Neural progenitor cell (in vitro differentiated cells): ENCODE results near the gene DCAF8. TPM values are rescaled to one million over a fixed set of nuclear protein-coding genes. Genes with fewer than 3 reads are reported as not detected.
A peak's percentile ranks its signal among the peaks of the same experiment; 100 is the strongest.

Experiments used
- DNase-seq: peaks from one replicate; pipeline ENCODE4 v3.0.0-alpha.2; 2016; ENCODE audit warnings: low spot score
- H2AFZ ChIP-seq: fragments of 200-600 bp; sonication (generic); replicated peaks from 2 replicates; pipeline ENCODE4 v1.6.1; 2016; ENCODE audit warnings: antibody characterized with exemption
- H3F3A ChIP-seq: fragments of 200-600 bp; sonication (generic); 2 replicates; pipeline ENCODE4 v1.6.1; 2016; ENCODE audit warnings: antibody characterized with exemption, low read depth
- H3K27ac ChIP-seq: fragments of 200-600 bp; sonication (generic); 2 replicates; pipeline ENCODE4 v1.5.1; 2016; ENCODE audit warnings: mild to moderate bottlenecking
- H3K27me3 ChIP-seq: fragments of 200-600 bp; sonication (generic); 2 replicates; pipeline ENCODE4 v1.6.1; 2016; ENCODE audit warnings: mild to moderate bottlenecking, moderate library complexity
- H3K36me3 ChIP-seq: fragments of 200-600 bp; sonication (generic); 2 replicates; pipeline ENCODE4 v1.5.1; 2016
- H3K4me1 ChIP-seq: fragments of 200-600 bp; sonication (generic); 2 replicates; pipeline ENCODE4 v1.6.1; 2016; ENCODE audit warnings: mixed run types
- H3K4me2 ChIP-seq: fragments of 200-600 bp; sonication (generic); 2 replicates; pipeline ENCODE4 v1.6.1; 2016
- H3K4me3 ChIP-seq: fragments of 200-600 bp; sonication (generic); 2 replicates; pipeline ENCODE4 v1.5.1; 2016
- H3K79me2 ChIP-seq: fragments of 200-600 bp; sonication (generic); 2 replicates; pipeline ENCODE4 v1.6.1; 2016; ENCODE audit warnings: low read depth
- H3K9ac ChIP-seq: fragments of 200-600 bp; sonication (generic); 2 replicates; pipeline ENCODE4 v1.6.1; 2016
- H3K9me3 ChIP-seq: fragments of 200-600 bp; sonication (generic); 2 replicates; pipeline ENCODE4 v1.5.1; 2016; ENCODE audit warnings: low read depth
- H4K20me1 ChIP-seq: fragments of 200-600 bp; sonication (generic); 2 replicates; pipeline ENCODE4 v1.6.1; 2016; ENCODE audit warnings: low read depth
- H3K27ac Mint-ChIP-seq: 3 replicates; pipeline ENCODE4 v1.8.0; 2021; ENCODE audit warnings: mixed read lengths
- H3K27me3 Mint-ChIP-seq: 2 replicates; pipeline ENCODE4 v1.8.0; 2022; ENCODE audit warnings: low read depth, mild to moderate bottlenecking, inconsistent platforms, moderate library complexity, mixed read lengths; ENCODE audit not compliant: insufficient read depth
- H3K36me3 Mint-ChIP-seq: 3 replicates; pipeline ENCODE4 v1.8.0; 2021; ENCODE audit warnings: mixed read lengths
- H3K4me1 Mint-ChIP-seq: 3 replicates; pipeline ENCODE4 v1.8.0; 2021; ENCODE audit warnings: mixed read lengths
- H3K4me3 Mint-ChIP-seq: 3 replicates; pipeline ENCODE4 v1.8.0; 2021; ENCODE audit warnings: mild to moderate bottlenecking, moderate library complexity, mixed read lengths
- H3K9me3 Mint-ChIP-seq: 3 replicates; pipeline ENCODE4 v1.8.0; 2020; ENCODE audit warnings: mixed read lengths
- EZH2 ChIP-seq: fragments of 200-600 bp; sonication (generic); IDR thresholded peaks from 2 replicates; pipeline ENCODE4 v1.6.1; 2017; ENCODE audit warnings: antibody characterized with exemption, mild to moderate bottlenecking, moderate library complexity
- EZH2phosphoT487 ChIP-seq: fragments of 200-600 bp; sonication (generic); IDR thresholded peaks from 2 replicates; pipeline ENCODE4 v1.6.1; 2017; ENCODE audit warnings: antibody characterized with exemption
- total RNA-seq: library from RNA; depleted of rRNA; stranded (reverse); fragments of >200 nt; gene quantifications from 2 replicates; pipeline ENCODE4 v1.2.3, GENCODE V29; 2015; ENCODE audit warnings: low replicate concordance
- TF ChIP-seq, protein P1 (sequence below): fragments of 200-600 bp; sonication (generic); IDR thresholded peaks from 2 replicates; pipeline ENCODE4 v1.5.1; 2017; ENCODE audit warnings: antibody characterized with exemption, mild to moderate bottlenecking

The DCAF8 gene
- total RNA-seq, 1 donor from 2014 or later = 105 TPM

DNA sequence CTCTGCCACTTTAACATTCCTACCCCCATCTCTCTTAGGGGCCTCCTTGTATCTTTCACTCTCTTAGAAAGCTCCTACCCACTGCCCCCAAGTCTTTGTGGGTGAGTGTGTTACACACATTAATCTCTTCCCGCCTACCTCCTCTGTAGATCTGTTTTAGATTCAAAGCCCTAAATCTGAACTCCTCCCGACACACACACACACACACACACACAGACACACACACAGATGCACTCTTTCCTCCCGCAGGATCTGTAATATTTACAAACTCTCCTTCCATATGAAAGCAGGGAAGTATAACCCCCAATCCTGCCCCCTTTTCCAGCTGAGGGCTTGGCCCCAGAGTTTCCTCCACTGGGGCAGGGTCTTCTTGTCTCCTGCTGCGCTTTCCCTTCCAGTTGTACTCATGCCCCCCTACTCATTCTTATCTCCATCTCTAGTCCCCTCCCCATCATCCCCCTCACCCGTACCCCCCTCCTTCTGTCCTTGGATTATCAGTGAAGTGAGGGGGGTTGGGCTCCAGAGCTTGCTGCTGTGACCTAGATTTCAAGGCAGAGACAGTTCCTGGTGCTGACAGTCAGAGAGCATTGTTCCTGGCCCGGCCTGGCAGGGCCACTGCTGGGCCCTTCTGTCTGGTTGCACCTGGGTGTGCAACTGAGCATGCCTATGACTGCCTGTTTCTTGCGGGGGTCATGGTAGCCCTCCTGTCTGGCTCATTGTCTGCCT is 52.9 kb downstream of the DCAF8 start:
- Mint-ChIP-seq H3K4me1 (peaks cover 74% of the 10 kb centered on the region), H3K9me3 (no peaks in the 10 kb centered on the region), H3K27ac (peak overlapping the region; percentile 92), H3K36me3 (peaks cover 32% of the 10 kb centered on the region), H3K27me3 (peaks cover 12% of the 10 kb centered on the region), H3K4me3 (peak overlapping the region; percentile 89)
- no peak overlapping the region for H3K27ac ChIP-seq
- no peak overlapping the region for H3K4me3 ChIP-seq
- DNase-seq = peak; percentile 73
- H3K4me1 ChIP-seq = peaks cover 68% of the 10 kb centered on the region
- no peaks in the 10 kb centered on the region for H3K9me3 ChIP-seq
- TF ChIP-seq, protein P1, sequence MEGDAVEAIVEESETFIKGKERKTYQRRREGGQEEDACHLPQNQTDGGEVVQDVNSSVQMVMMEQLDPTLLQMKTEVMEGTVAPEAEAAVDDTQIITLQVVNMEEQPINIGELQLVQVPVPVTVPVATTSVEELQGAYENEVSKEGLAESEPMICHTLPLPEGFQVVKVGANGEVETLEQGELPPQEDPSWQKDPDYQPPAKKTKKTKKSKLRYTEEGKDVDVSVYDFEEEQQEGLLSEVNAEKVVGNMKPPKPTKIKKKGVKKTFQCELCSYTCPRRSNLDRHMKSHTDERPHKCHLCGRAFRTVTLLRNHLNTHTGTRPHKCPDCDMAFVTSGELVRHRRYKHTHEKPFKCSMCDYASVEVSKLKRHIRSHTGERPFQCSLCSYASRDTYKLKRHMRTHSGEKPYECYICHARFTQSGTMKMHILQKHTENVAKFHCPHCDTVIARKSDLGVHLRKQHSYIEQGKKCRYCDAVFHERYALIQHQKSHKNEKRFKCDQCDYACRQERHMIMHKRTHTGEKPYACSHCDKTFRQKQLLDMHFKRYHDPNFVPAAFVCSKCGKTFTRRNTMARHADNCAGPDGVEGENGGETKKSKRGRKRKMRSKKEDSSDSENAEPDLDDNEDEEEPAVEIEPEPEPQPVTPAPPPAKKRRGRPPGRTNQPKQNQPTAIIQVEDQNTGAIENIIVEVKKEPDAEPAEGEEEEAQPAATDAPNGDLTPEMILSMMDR = no peak
- TF ChIP-seq EZH2phosphoT487 (no peak), EZH2 (no peak)
- H3K79me2 ChIP-seq = peaks cover 25% of the 10 kb centered on the region
- peaks cover 73% of the 10 kb centered on the region for H4K20me1 ChIP-seq
- H3K9ac ChIP-seq = no peak overlapping the region
- H3K4me2 ChIP-seq = peak overlapping the region; percentile 20
- H3F3A ChIP-seq = peaks cover 50% of the 10 kb centered on the region
- peaks cover 5% of the 10 kb centered on the region for H3K36me3 ChIP-seq
- H3K27me3 ChIP-seq = no peaks in the 10 kb centered on the region
- H2AFZ ChIP-seq = no peak overlapping the region

DNA sequence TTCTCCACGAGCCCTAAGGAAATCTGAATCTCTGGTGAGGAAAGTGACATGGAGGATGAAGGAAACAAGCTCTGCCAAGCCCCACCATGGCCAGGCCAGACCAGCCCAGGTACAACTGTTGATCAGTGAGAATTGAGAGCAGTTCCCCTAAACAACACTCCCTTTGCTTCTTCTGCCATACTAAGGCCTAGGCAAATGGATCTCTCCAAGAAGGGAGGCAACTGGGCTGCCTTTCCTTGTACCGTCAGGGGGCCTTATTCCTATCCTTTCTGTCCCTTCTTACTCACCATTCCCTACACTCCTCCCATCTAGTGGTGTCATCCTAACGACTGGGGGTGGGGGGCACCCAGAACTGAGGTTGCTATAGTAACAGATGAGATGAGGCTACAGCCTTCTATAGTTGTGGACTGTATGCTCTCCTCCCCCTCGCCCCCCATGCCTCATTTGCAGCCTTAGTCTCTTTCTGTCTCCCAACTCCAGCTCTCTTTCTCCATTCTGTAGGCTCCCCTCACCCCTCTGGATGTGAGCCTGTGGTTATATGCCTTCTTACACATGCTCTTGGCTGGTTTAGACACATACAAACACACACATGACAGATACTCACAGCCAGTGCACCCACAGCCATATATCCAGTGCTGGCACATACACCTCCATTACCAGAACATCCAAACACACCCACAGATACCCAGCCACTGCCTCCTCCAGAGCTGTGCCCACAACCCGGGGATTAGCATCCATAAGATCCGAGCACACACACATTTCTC is 53.6 kb downstream of the DCAF8 start:
- peaks cover 73% of the 10 kb centered on the region for H4K20me1 ChIP-seq
- H3K9me3 Mint-ChIP-seq = no peaks in the 10 kb centered on the region
- TF ChIP-seq EZH2 = no peak
- TF ChIP-seq, protein P1 = no peak
- TF ChIP-seq EZH2phosphoT487 = no peak
- H3K27me3 Mint-ChIP-seq = peaks cover 12% of the 10 kb centered on the region
- no peak overlapping the region for H3K27ac ChIP-seq
- no peak overlapping the region for H3K4me2 ChIP-seq
- H3K4me1 Mint-ChIP-seq = peaks cover 80% of the 10 kb centered on the region
- peaks cover 5% of the 10 kb centered on the region for H3K36me3 ChIP-seq
- H3K9me3 ChIP-seq = no peaks in the 10 kb centered on the region
- peaks cover 25% of the 10 kb centered on the region for H3K79me2 ChIP-seq
- H3K27ac Mint-ChIP-seq = peak overlapping the region; percentile 74
- peaks cover 50% of the 10 kb centered on the region for H3F3A ChIP-seq
- H3K4me1 ChIP-seq = peaks cover 68% of the 10 kb centered on the region
- no peak overlapping the region for H3K4me3 ChIP-seq
- H3K36me3 Mint-ChIP-seq = peaks cover 28% of the 10 kb centered on the region
- H3K9ac ChIP-seq = no peak overlapping the region
- H3K4me3 Mint-ChIP-seq = peak overlapping the region; percentile 89
- H2AFZ ChIP-seq = no peak overlapping the region
- DNase-seq = no peak
- no peaks in the 10 kb centered on the region for H3K27me3 ChIP-seq

DNA sequence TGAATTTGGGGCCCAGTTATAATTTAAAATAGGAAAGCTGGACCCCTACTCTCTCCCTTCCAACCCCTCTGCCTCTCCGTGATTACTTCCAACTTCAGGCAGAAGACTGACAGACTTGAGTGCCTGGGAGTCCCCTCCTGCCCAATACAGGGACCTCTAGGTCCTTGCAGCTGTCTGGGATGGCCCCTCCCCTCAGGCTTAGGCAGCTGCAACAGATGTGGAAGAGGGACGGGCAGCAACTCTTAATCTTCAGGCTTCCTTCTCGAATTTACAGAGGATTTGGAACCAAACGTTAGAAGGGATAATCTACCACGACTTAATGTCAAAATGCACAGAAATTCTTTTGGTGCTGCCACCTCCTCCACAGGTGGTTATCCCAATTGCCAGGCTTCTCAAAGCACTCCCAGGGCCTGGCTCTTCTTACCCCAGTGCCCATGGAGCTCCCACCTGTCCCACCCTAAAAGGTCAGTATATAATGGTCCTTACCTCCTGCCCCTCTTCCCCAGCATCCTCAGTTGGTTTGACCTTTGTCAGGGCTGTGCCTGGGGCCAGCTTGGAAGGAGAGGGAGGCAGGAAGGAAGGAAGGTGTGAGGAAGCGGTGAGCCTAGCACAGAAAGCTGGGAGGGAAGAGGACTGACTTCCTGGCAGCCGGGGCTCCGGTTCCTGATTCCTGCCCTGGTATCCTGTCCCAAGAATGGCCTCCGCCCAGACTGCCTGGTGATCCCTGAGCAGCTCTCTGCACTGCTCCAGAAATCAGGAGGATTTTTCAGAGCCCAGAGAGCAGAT is 54.4 kb downstream of the DCAF8 start:
- Mint-ChIP-seq H3K36me3 (peaks cover 23% of the 10 kb centered on the region), H3K4me3 (peak overlapping the region; percentile 89), H3K27me3 (peaks cover 12% of the 10 kb centered on the region), H3K4me1 (peaks cover 80% of the 10 kb centered on the region), H3K9me3 (no peaks in the 10 kb centered on the region), H3K27ac (peak overlapping the region; percentile 89)
- H3K27ac ChIP-seq = no peak overlapping the region
- peaks cover 68% of the 10 kb centered on the region for H3K4me1 ChIP-seq
- DNase-seq = peak; percentile 58
- peaks cover 73% of the 10 kb centered on the region for H4K20me1 ChIP-seq
- no peak overlapping the region for H3K4me3 ChIP-seq
- H3K9me3 ChIP-seq = no peaks in the 10 kb centered on the region
- H3K27me3 ChIP-seq = no peaks in the 10 kb centered on the region
- peaks cover 25% of the 10 kb centered on the region for H3K79me2 ChIP-seq
- TF ChIP-seq EZH2phosphoT487 (no peak), EZH2 (no peak)
- TF ChIP-seq, protein P1 = no peak
- no peak overlapping the region for H3K9ac ChIP-seq
- no peak overlapping the region for H2AFZ ChIP-seq
- no peak overlapping the region for H3K4me2 ChIP-seq
- peaks cover 2% of the 10 kb centered on the region for H3K36me3 ChIP-seq
- H3F3A ChIP-seq = peaks cover 50% of the 10 kb centered on the region
